ENCODE data around the gene NAALADL2.

NAALADL2 gene

GRCh38 chr3:175001091-175001490, 142.0 kb downstream of the NAALADL2 start:
- Mint-ChIP-seq H3K27me3 (no peaks in the 10 kb centered on the region), H3K4me3 (no peak overlapping the region), H3K4me1 (ENCODE audit: low read depth) (no peaks in the 10 kb centered on the region), H3K9me3 (no peaks in the 10 kb centered on the region), H3K36me3 (ENCODE audit: low read depth) (no peaks in the 10 kb centered on the region), H3K27ac (no peak overlapping the region)

GRCh38 chr3:175002732-175003143, 143.6 kb downstream of the NAALADL2 start:
- Mint-ChIP-seq H3K36me3 (ENCODE audit: low read depth) (no peaks in the 10 kb centered on the region), H3K9me3 (no peaks in the 10 kb centered on the region), H3K4me3 (no peak overlapping the region), H3K27ac (no peak overlapping the region), H3K27me3 (no peaks in the 10 kb centered on the region), H3K4me1 (ENCODE audit: low read depth) (no peaks in the 10 kb centered on the region)

- Mint-ChIP-seq H3K9me3 (no peaks in the 10 kb centered on the region), H3K4me3 (no peak overlapping the region), H3K27ac (no peak overlapping the region)
These were observed 144.5 kb downstream of the NAALADL2 start for GRCh38 chr3:175003590-175003989.

GRCh38 chr3:175005193-175005592, 146.1 kb downstream of the NAALADL2 start:
- H3K9me3 Mint-ChIP-seq = no peaks in the 10 kb centered on the region

More at GRCh38 chr3:175003590-175003989, 144.5 kb downstream of the NAALADL2 start:
- Mint-ChIP-seq H3K4me1 (ENCODE audit: low read depth) (no peaks in the 10 kb centered on the region), H3K36me3 (ENCODE audit: low read depth) (no peaks in the 10 kb centered on the region), H3K27me3 (no peaks in the 10 kb centered on the region)

GRCh38 chr3:175005881-175006280, 146.7 kb downstream of the NAALADL2 start:
- Mint-ChIP-seq H3K4me3 (no peak overlapping the region), H3K4me1 (ENCODE audit: low read depth) (no peaks in the 10 kb centered on the region), H3K9me3 (no peaks in the 10 kb centered on the region), H3K27me3 (no peaks in the 10 kb centered on the region), H3K27ac (no peak overlapping the region), H3K36me3 (ENCODE audit: low read depth) (no peaks in the 10 kb centered on the region)

More at GRCh38 chr3:175005193-175005592, 146.1 kb downstream of the NAALADL2 start:
- H3K36me3 Mint-ChIP-seq (ENCODE audit: low read depth) = no peaks in the 10 kb centered on the region
- H3K4me3 Mint-ChIP-seq = no peak overlapping the region
- no peaks in the 10 kb centered on the region for H3K27me3 Mint-ChIP-seq
- H3K4me1 Mint-ChIP-seq (ENCODE audit: low read depth) = no peaks in the 10 kb centered on the region
- H3K27ac Mint-ChIP-seq = no peak overlapping the region

- no peak overlapping the region for H3K4me3 Mint-ChIP-seq
- H3K27me3 Mint-ChIP-seq = no peaks in the 10 kb centered on the region
- no peak overlapping the region for H3K27ac Mint-ChIP-seq
- H3K36me3 Mint-ChIP-seq (ENCODE audit: low read depth) = no peaks in the 10 kb centered on the region
- H3K4me1 Mint-ChIP-seq (ENCODE audit: low read depth) = no peaks in the 10 kb centered on the region
- H3K9me3 Mint-ChIP-seq = no peaks in the 10 kb centered on the region
These were observed 148.2 kb downstream of the NAALADL2 start for GRCh38 chr3:175007306-175007705.

GRCh38 chr3:175009295-175009694, 150.2 kb downstream of the NAALADL2 start:
- Mint-ChIP-seq H3K4me1 (ENCODE audit: low read depth) (no peaks in the 10 kb centered on the region), H3K36me3 (ENCODE audit: low read depth) (no peaks in the 10 kb centered on the region), H3K9me3 (no peaks in the 10 kb centered on the region), H3K27ac (no peak overlapping the region), H3K4me3 (no peak overlapping the region), H3K27me3 (no peaks in the 10 kb centered on the region)

GRCh38 chr3:175015056-175015635, 156.0 kb downstream of the NAALADL2 start:
- H3K36me3 Mint-ChIP-seq (ENCODE audit: low read depth) = no peaks in the 10 kb centered on the region
- H3K27ac Mint-ChIP-seq = no peak overlapping the region
- H3K4me3 Mint-ChIP-seq = no peak overlapping the region
- H3K27me3 Mint-ChIP-seq = no peaks in the 10 kb centered on the region
- H3K9me3 Mint-ChIP-seq = no peaks in the 10 kb centered on the region
- no peaks in the 10 kb centered on the region for H3K4me1 Mint-ChIP-seq (ENCODE audit: low read depth)

- H3K9me3 Mint-ChIP-seq = no peaks in the 10 kb centered on the region
- H3K27ac Mint-ChIP-seq = no peak overlapping the region
- H3K4me3 Mint-ChIP-seq = no peak overlapping the region
- no peaks in the 10 kb centered on the region for H3K27me3 Mint-ChIP-seq
- no peaks in the 10 kb centered on the region for H3K4me1 Mint-ChIP-seq (ENCODE audit: low read depth)
- H3K36me3 Mint-ChIP-seq (ENCODE audit: low read depth) = no peaks in the 10 kb centered on the region
These were observed 160.0 kb downstream of the NAALADL2 start for GRCh38 chr3:175018946-175019727.

GRCh38 chr3:175020101-175020500, 161.0 kb downstream of the NAALADL2 start:
- no peak overlapping the region for H3K27ac Mint-ChIP-seq
- no peak overlapping the region for H3K4me3 Mint-ChIP-seq
- H3K4me1 Mint-ChIP-seq (ENCODE audit: low read depth) = no peaks in the 10 kb centered on the region
- no peaks in the 10 kb centered on the region for H3K36me3 Mint-ChIP-seq (ENCODE audit: low read depth)
- no peaks in the 10 kb centered on the region for H3K27me3 Mint-ChIP-seq
- no peaks in the 10 kb centered on the region for H3K9me3 Mint-ChIP-seq

GRCh38 chr3:175029828-175030227, 170.7 kb downstream of the NAALADL2 start:
- no peaks in the 10 kb centered on the region for H3K4me1 Mint-ChIP-seq (ENCODE audit: low read depth)
- H3K4me3 Mint-ChIP-seq = no peak overlapping the region
- H3K27ac Mint-ChIP-seq = no peak overlapping the region

GRCh38 chr3:175039875-175040274, 180.7 kb downstream of the NAALADL2 start:
- peaks cover 14% of the 10 kb centered on the region for H3K9me3 Mint-ChIP-seq
- H3K27me3 Mint-ChIP-seq = no peaks in the 10 kb centered on the region
- no peaks in the 10 kb centered on the region for H3K36me3 Mint-ChIP-seq (ENCODE audit: low read depth)

More at GRCh38 chr3:175029828-175030227, 170.7 kb downstream of the NAALADL2 start:
- H3K27me3 Mint-ChIP-seq = no peaks in the 10 kb centered on the region
- no peaks in the 10 kb centered on the region for H3K36me3 Mint-ChIP-seq (ENCODE audit: low read depth)
- peaks cover 13% of the 10 kb centered on the region for H3K9me3 Mint-ChIP-seq

GRCh38 chr3:175041369-175041768, 182.2 kb downstream of the NAALADL2 start:
- Mint-ChIP-seq H3K36me3 (ENCODE audit: low read depth) (no peaks in the 10 kb centered on the region), H3K4me3 (no peak overlapping the region), H3K27ac (no peak overlapping the region), H3K4me1 (ENCODE audit: low read depth) (no peaks in the 10 kb centered on the region), H3K9me3 (peaks cover 6% of the 10 kb centered on the region), H3K27me3 (no peaks in the 10 kb centered on the region)

More at GRCh38 chr3:175039875-175040274, 180.7 kb downstream of the NAALADL2 start:
- Mint-ChIP-seq H3K4me3 (no peak overlapping the region), H3K27ac (no peak overlapping the region), H3K4me1 (ENCODE audit: low read depth) (no peaks in the 10 kb centered on the region)

- Mint-ChIP-seq H3K4me3 (no peak overlapping the region), H3K36me3 (ENCODE audit: low read depth) (no peaks in the 10 kb centered on the region), H3K9me3 (peaks cover 4% of the 10 kb centered on the region), H3K27ac (no peak overlapping the region), H3K27me3 (no peaks in the 10 kb centered on the region), H3K4me1 (ENCODE audit: low read depth) (no peaks in the 10 kb centered on the region)
These were observed 187.5 kb downstream of the NAALADL2 start for GRCh38 chr3:175046601-175047000.

- Mint-ChIP-seq H3K4me3 (no peak overlapping the region), H3K4me1 (ENCODE audit: low read depth) (no peaks in the 10 kb centered on the region), H3K9me3 (peaks cover 4% of the 10 kb centered on the region), H3K27me3 (no peaks in the 10 kb centered on the region), H3K27ac (no peak overlapping the region), H3K36me3 (ENCODE audit: low read depth) (no peaks in the 10 kb centered on the region)
These were observed 188.7 kb downstream of the NAALADL2 start for GRCh38 chr3:175047786-175048185.

Data from stimulated activated naive CD8-positive, alpha-beta T cell treated with anti-CD3 and anti-CD28 coated beads, Interleukin-15, Interleukin-2, amounts not matched to agents 100 ng/mL and 50 ng/mL, for 24 hours (primary cell).